ENCODE data around the gene TMEM163.

Gene TMEM163

DNA sequence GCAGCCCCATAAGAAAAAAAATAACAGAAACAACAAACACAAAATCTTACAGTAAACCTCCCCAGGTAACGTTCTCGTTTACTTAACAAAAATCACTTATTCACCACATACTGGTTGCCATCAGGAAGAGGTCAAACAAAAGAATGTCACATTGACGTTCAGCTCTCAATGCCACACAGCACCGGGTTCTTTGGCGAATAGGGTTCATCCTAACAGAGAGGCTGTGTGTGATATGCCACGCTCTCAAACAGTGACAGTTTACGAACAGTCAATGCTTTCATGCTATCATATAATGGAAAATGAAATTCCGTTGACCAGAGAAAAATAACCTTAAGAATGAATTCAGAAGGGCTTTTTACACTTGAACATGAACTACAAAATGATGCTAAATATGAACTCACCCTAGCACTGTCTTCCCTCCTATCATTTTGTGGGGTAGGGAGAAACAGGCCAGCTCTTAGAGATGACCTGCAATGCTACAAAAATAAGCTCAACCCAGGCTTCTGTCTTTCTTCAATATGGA lies 2.0 kb downstream of the TMEM163 start:
- in situ Hi-C loops (cut with HindIII; ENCODE audit: low sequenced_read_pairs), result no loop called here
- H3K4me3 ChIP-seq (ENCODE audit: low read depth, low read length), result no peak overlapping the region
- TF ChIP-seq, protein P1, sequence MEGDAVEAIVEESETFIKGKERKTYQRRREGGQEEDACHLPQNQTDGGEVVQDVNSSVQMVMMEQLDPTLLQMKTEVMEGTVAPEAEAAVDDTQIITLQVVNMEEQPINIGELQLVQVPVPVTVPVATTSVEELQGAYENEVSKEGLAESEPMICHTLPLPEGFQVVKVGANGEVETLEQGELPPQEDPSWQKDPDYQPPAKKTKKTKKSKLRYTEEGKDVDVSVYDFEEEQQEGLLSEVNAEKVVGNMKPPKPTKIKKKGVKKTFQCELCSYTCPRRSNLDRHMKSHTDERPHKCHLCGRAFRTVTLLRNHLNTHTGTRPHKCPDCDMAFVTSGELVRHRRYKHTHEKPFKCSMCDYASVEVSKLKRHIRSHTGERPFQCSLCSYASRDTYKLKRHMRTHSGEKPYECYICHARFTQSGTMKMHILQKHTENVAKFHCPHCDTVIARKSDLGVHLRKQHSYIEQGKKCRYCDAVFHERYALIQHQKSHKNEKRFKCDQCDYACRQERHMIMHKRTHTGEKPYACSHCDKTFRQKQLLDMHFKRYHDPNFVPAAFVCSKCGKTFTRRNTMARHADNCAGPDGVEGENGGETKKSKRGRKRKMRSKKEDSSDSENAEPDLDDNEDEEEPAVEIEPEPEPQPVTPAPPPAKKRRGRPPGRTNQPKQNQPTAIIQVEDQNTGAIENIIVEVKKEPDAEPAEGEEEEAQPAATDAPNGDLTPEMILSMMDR (IDR thresholded peaks at IDR 0.05; ENCODE audit: low read depth, low read length), result no peak
- DNase-seq (ENCODE audit: low read depth, low spot score), result no peak

DNA sequence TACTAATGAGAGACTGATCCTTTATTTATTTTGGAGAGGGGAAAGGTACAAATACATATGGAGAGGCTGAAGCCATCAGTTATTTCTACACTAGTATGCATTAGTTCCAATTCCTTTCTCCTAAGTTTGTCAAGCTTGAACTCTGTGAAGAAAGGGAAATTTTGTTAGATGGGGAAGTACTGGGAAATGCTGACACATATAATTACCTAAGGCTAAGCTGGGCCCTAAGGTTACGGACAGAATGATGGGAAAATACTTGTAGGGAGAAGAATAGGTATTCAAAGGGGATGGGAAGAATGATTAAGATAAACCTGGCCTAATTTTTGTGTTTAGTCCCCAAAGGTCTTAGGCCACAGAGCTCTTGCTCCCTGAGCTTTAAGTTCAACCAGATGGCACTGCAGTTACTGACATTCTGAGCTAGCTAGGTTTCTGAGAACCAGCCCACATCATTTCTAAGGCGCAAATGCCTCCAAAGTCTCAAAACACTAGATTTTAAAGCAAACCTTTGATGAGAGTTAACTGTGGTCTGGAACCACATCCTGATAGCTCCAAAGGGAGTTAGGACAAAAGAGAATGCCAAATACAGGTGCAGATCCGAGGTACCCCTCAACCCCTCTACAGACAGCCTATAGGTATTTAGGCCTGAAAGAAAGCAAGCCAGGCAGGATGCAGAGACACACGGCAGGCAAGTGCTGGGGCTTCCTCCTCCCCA lies 2.7 kb downstream of the TMEM163 start:
- H3K4me3 ChIP-seq (ENCODE audit: low read depth, low read length), result no peak overlapping the region
- in situ Hi-C loops (cut with HindIII; ENCODE audit: low sequenced_read_pairs), result no loop called here
- TF ChIP-seq, protein P1 (IDR thresholded peaks at IDR 0.05; ENCODE audit: low read depth, low read length), result no peak
- DNase-seq (ENCODE audit: low read depth, low spot score), result no peak

DNA sequence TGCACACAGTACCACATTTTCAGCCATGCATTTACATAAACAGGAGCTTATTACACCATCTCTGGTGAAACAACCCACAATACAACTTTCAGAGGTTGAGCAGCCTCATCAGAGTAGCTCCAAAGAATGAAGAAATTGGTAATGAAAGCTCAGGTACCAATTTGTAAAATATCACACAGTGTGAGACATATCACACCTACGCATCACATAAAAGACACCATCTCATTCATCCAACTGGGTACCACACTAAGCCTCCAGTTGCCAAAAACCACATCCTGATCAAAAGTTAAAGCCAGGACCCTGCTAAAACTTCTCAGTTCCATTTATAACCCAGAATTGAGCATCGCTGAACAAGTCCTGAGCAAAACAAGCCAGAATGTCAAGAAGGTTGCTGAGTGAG lies 4.6 kb downstream of the TMEM163 start:
- TF ChIP-seq, protein P1 (IDR thresholded peaks at IDR 0.05; ENCODE audit: low read depth, low read length), result no peak
- in situ Hi-C loops (cut with HindIII; ENCODE audit: low sequenced_read_pairs), result no loop called here
- no peak for DNase-seq (ENCODE audit: low read depth, low spot score)
- H3K4me3 ChIP-seq (ENCODE audit: low read depth, low read length), result no peak overlapping the region

DNA sequence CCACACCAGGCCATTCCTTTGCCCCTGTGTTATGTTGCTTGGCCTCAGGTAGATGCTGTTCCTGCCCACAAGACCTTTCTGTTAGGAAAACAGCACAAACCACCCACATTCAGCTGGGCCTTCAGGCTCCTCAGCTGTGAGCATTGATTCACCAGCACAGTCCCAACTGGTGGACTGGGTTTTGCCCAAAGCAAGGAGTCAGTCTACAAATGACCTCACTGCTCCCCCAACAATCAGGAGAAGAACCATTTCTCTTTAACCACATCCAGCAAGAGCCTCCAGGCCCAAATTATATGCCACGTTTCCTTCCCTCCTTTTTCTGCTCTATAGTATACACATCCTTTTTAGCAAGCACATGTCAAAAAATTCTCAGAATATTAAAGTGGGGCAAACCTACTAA lies 5.2 kb downstream of the TMEM163 start:
- H3K4me3 ChIP-seq (ENCODE audit: low read depth, low read length), result no peak overlapping the region
- in situ Hi-C loops (cut with HindIII; ENCODE audit: low sequenced_read_pairs), result no loop called here
- TF ChIP-seq, protein P1 (IDR thresholded peaks at IDR 0.05; ENCODE audit: low read depth, low read length), result no peak
- no peak for DNase-seq (ENCODE audit: low read depth, low spot score)

DNA sequence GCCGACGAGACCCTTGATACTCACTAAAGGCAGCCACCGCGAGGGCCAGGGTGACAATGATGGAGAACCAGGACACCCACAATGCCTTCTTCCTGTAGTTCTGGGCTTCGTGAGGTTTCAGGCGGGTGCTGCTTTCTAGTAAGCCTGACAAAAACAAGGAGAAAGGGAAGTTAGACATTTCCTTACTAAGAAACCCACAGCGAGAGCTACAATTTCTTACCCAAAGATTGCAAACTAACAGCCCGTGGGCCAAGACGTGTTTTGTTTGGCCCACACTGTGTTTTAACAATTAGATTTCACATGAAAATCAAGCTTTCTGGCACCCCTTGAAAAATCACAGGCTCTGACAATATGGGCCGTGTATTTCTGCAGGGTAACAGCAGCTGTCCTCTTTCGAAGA lies 5.6 kb downstream of the TMEM163 start:
- no peak overlapping the region for H3K4me3 ChIP-seq (ENCODE audit: low read depth, low read length)
- in situ Hi-C loops (cut with HindIII; ENCODE audit: low sequenced_read_pairs), result no loop called here
- DNase-seq (ENCODE audit: low read depth, low spot score), result no peak
- TF ChIP-seq, protein P1 (IDR thresholded peaks at IDR 0.05; ENCODE audit: low read depth, low read length), result no peak

DNA sequence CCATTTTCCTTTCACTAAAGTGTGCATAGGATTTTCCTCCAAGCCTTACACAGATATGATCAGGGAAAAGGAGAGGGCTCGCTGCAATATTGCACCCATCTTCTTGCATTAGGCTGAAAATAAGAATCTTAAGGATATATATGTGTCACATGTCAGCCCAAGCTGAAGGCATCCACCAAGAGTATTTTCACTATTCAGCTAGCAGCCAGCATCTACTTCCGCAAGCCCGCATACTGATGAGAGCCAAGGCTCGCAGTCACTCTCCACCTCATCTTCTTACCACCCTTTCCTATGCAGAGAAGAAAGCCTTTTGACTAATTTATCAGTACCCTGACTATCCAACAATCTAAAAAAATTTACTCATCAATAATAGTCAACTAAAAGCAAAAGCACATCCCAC lies 6.1 kb downstream of the TMEM163 start:
- no peak for DNase-seq (ENCODE audit: low read depth, low spot score)
- no peak overlapping the region for H3K4me3 ChIP-seq (ENCODE audit: low read depth, low read length)
- in situ Hi-C loops (cut with HindIII; ENCODE audit: low sequenced_read_pairs), result no loop called here
- TF ChIP-seq, protein P1 (IDR thresholded peaks at IDR 0.05; ENCODE audit: low read depth, low read length), result no peak
